GM08714 (cell line): Measurements from ENCODE around the gene HOXA5.

Source experiments
- H3K4me3 ChIP-seq: fragments of 200-500 bp; sonication (Bioruptor generic); 2 replicates; pipeline ENCODE4 v1.5.1; 2014; ENCODE audit warnings: mild to moderate bottlenecking, low read length, inconsistent platforms
- ZNF274 ChIP-seq: IDR thresholded peaks from 2 replicates; pipeline ENCODE4 v1.6.1; 2012; ENCODE audit warnings: mild to moderate bottlenecking, low read depth, low read length

Gene HOXA5

DNA sequence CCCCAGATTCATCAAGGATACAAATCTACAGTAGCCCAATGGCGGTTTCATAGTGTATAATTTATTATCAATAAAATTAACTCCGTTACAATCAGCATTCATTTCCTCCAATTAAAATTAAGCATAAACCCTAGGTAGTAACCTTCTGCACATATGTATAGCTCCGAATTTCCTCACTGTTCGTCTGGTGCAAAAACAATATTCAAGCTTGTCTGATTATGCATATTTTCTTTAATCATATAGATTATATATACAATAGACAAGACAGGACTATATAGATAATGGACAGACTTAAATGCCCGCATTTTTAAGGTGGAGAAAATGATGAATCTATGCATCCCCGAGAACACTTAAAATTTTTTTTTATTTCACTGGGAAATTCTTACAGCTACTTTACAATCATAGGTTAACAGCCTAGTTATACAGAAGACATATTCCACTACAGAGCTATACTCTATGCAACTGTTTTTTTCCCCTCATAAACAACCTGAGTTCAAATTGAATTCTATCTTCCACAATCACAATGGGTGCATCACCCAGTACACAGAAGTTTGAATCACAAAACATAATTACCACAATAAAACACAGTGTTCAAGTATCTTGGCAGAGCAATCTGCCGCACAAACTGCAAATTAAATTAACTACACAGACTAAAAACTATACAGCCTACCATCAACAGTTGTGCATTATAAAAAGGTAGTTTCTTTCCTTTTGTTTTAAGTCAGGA, 19.2 kb upstream of the HOXA5 start:
- no peak overlapping the region; the same call in 1 of the 2 replicates for H3K4me3 ChIP-seq

DNA sequence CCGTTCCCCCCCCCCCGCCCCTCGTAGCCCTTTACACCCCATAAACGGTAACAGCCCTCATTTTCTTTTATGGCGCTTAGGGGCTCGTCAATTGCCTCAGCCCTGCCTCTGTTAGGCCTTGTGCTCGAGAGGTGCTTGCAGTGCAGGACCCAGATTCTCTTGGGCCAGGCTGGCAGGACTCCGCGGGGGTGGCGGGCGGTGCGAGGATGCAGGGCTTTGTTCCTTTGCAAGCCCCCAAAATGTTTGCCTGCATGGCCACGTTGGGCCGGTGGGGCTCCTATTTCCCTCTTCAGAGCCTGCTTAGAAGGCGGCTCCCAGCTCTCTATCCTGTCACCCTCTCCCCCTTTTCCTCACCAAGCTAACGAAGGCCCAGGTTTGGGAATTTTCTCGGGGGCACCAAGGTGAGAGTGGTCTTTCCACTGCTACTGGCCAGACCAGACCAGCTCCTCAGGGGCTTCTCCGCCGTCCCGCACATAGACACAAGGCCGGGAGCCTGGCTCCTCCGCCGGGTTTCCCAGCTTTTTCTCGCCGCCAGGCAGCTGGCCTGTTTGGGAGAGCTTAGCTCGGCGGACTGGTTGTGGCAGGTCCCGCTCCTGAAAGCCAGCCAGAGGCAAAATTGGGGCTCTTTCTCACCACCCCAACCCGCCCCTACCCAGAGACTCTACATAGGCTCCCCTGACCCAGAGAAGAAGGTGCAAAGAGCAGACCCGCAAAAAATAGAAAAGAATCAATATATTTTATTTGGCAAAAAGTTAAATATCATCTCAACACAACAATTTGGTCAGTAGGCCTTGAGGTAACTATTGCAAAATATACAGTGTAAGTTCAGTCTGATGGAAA, 18.5 kb upstream of the HOXA5 start:
- no peak overlapping the region for H3K4me3 ChIP-seq

More for the DNA sequence above, 19.2 kb upstream of the HOXA5 start:
- no peak for TF ChIP-seq ZNF274

DNA sequence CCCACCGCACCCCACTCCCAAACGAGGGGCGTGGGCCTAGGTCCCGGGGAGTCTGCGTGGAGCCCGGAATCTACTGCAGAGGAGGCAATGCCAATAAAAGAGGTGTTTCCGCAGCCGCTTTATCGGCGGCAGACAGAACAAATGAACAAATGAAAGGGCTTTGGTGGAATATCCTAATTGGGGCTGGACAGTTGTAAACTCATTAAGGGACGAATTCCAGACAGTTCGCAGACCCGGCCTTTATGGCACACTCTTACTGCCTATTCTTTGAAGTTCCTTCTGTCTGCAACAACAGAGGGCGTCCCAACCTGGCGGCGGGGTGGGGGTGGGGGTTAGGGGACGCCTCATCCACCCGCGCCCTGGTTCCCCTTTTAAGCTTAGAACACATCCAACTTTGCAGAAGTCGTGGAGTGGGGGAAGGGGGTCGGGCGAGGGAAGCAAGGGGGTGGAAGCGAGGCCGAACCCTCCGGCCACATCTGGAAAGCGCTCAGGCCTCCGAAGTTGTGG, 17.8 kb upstream of the HOXA5 start:
- no peak overlapping the region; the same call in 1 of the 2 replicates for H3K4me3 ChIP-seq
- no peak for TF ChIP-seq ZNF274

More for the DNA sequence above, 18.5 kb upstream of the HOXA5 start:
- TF ChIP-seq ZNF274 = no peak

DNA sequence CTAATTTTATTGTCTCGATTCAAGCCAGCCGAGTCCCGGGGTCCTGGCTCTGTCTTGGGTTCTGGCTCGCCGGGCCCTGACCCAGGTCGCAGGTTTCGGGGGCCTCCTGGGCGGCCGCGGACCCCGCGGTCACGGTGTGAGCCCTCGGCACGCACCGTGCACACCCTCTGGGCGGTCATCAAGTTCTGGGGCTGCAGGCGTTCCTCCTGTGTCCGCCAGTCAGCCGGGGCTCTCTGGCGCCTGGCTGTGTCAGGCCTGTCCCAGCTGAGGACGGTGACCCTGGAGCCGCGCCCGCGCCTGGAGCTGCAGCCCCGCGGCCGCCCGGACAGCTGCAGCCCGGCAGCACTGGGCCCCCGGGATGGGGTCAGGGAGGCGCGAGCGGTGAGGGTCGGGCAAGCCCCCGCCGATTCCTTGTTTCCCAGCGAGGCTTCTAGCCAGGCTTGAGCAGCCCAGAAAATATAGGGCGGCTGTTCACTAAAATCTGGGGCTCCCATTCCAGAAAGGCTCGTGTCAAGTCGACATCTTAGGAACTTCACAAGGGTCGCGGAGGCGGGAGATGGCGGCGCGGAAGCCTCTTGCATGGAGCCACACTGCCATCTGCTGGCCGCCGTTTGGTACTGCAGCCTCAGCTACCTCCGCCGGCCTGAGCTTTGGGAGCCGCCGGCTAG, 17.2 kb upstream of the HOXA5 start:
- peak overlapping the region; percentile 59; the same call in 1 of the 2 replicates for H3K4me3 ChIP-seq
- TF ChIP-seq ZNF274 = no peak

DNA sequence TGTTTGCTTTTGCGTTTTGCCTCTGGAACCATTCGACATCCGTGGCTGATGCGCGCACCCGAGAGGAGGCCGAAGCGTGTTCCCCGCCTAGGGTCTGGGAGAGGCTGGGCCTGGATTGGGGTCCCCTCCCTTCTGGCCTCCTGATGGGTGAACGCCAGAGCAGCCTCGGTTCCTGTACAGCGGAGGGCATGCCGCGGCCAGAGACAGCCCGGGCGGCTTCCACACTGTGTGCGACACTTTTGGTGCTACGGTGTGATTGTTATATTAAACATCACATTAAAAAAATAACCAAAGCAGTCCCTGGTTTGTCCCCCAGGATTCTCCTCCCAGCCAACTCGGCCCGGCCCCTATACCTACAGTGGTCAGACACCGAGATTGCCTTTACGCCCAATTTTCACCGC, 16.7 kb upstream of the HOXA5 start:
- TF ChIP-seq ZNF274 = no peak
- H3K4me3 ChIP-seq = peak overlapping the region; percentile 59; the same call in 1 of the 2 replicates

DNA sequence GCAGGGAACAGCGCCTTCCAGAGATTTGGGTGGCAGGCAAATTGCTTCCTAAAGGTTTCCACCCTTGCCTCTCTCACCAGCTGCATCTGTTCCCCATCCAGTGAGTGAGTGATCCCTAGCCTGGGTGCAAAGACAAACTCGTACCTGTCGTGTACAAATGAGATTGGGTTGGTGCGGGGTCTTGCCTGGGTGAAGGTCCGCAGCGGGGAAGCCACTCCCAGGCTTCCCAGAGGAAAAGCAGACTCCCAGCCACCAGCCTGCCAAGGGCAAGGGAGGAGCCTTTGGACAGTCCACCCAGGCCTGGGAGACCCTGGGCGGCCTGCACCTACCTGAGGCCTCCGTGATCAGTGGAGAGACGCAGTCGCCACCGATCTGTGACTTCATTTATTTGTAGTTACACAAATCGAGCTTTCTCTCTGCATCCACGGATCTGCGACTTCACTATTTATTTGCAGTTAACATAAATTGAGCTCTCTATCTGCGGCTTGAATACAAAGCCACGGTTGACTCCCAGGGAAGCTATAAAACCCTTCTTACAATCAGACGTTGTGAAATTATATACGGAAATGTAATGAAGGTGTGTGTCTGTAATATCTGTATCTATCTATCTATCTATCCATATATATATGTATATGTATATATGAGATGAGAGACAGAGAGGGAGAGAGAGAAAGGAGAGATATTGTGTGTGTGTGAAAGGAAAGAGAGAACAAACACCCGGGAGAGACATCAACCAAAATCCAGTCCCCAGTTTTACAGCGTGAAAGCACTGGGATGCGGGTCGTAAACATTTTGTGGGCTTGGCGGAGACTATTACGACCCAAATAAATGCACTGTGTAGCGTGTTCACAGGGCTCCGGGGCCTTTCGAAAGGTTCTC, 16.0 kb upstream of the HOXA5 start:
- no peak for TF ChIP-seq ZNF274
- H3K4me3 ChIP-seq = no peak overlapping the region; the same call in 1 of the 2 replicates

DNA sequence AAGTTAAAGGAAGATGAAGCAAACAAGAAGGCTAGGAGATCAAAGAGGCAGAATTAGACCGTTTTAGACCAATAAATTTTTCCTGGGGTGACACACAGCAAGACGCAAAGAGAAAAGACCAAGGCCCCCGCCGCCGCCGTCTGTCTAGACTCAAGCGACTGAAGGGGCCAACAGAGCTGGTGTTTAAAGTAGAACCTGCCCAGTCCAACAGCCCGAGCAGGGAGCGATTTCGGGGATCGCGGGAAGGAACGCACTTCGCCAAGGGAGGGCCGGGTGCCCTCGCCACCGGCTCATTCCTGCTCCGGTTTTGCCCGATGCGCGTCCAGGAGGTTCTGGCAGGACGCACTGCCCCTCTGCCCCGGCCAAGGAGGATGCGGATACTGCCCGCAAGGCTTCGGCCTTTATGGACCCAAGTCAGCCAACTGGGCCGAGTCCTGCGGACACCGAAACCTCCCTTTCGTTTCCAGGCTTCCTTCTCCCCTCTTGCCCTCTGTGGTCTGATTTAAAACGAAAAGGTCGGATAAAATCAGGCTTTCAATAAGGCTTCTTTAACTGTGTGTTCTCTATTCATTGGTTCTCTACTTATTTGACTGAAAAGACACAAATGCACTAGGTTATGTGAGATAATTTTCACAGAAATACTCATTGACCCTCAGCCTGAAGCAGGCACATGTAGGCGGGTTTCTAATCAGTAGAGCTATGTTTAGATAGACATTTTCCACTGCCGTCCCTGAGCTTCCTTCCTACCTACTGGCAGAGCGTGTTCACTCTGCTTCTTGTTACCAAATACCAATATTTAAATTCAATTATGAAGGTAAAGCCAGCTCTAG, 15.2 kb upstream of the HOXA5 start:
- no peak for TF ChIP-seq ZNF274
- H3K4me3 ChIP-seq = no peak overlapping the region

DNA sequence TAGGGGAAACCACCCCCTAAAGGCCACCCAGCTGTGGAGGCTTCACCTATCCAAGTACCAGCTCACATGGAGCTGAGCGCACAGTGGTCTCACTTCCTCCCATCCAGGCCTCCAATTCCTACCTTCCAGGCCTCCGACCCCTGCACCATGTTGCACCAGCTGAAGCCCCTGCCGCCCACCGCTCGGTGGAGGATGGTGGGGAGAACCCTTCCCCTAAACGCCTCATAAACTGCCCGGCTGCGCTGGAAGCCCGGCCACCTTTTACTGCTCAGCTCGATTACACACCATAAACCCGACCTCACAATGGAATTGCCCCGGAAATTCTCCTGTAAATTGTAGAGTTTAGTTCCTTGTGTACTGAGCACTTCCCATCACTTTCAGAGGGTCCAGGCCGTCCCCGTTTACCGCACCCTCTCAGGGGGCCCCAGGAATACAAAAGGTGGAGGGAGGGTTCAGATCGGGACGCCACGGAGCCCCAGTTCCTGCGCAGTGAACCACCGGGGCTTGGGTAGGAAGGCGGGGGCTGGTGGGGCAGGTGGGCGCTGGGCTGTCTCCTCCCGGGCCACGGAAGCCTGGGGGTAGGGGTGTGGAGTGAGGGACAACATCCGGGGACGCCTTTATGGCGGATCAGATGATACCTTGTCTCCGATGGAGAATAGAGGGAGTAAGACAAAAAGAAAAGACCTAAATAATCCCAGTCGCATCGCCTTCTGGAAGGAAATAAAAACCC, 14.4 kb upstream of the HOXA5 start:
- H3K4me3 ChIP-seq = no peak overlapping the region
- TF ChIP-seq ZNF274 = no peak

DNA sequence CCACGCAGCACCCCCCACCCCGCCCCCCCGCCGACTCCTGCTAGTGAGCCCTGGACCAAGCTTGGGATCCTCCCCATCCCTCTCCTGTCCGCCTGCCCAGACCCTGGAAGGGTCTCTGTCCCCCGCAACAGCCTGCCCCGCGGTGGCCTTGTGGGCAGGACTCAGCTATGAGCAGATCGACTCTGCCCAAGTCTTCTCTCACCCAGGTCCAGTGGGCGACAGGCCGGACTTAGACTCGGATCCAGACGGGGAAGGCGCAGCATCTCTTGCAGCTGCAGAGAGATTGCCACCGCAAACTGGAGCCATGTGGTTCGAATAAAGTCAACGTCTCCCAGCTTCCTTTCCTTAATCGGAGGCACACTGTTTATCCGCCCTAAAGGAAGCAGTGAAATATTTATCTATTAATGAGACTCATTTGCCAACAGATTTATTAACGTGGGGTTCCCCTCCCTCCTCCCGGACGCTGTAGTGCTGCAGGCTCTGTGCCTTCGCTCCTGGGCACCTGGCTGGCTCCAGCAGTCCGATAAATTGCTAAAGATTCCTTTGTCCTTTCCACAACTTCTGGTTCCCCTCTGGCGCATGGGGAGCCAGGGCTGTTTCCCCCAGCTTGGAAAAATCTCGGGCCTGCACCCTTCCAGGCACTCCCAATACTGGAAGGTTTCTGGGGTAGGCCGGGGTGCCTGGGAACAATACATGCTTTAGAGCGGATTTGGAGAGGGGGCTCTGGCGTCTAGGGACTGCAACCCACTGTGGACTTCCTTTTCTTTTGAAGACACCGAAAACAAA, 13.6 kb upstream of the HOXA5 start:
- no peak for TF ChIP-seq ZNF274
- H3K4me3 ChIP-seq = no peak overlapping the region

DNA sequence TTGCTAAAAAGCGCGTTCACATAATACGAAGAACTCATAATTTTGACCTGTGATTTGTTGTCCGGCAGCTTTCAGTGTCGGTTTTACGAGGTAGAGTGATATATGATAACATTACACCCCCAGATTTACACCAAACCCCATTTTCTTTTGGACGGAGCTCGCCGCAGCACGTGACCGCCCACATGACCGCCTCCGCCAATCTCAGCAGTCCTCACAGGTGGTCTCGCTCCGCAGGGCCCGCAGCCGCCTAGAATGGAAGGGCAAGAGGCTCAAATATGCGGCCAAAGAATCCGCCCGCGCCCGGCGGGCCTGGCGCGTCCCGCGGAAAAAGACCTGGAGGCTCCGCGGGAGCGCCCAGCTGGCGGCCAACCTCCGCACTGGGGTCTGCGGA, 13.0 kb upstream of the HOXA5 start, which contains the start of gene HOXA7:
TSS of gene HOXA7 (minus strand) at position 168 of the 391 bp plus-strand sequence. CDS start at position 38, 130 bp downstream.
- peak within 1 kb of the TSS; percentile 47 for H3K4me3 ChIP-seq
- TF ChIP-seq ZNF274 = no peak
